ENCODE measurements around the gene DDC. TPM values are rescaled to one million over a fixed set of nuclear protein-coding genes. Genes with fewer than 3 reads are reported as not detected.

Gene DDC
- polyA plus RNA-seq, 4 donors, result 2.3 to 78.5 (median 64.9) TPM

- no peak for DNase-seq (ENCODE audit: low read depth in 4 of 4, low spot score in 3 of 4)
Observed at GRCh38 chr7:50491943-50492342, 73.3 kb downstream of the DDC start.

- no peak for DNase-seq (ENCODE audit: low read depth in 4 of 4, low spot score in 3 of 4)
Observed at GRCh38 chr7:50491209-50491608, 74.0 kb downstream of the DDC start.

GRCh38 chr7:50488379-50488778, 76.8 kb downstream of the DDC start:
- no peak for DNase-seq (ENCODE audit: low read depth in 4 of 4, low spot score in 3 of 4)

GRCh38 chr7:50486512-50486911, 78.7 kb downstream of the DDC start:
- DNase-seq (ENCODE audit: low read depth in 4 of 4, low spot score in 3 of 4), result no peak

- DNase-seq (ENCODE audit: low read depth in 4 of 4, low spot score in 3 of 4), result no peak
Observed at GRCh38 chr7:50481867-50482266, 83.3 kb downstream of the DDC start.

GRCh38 chr7:50480797-50481196, 84.4 kb downstream of the DDC start:
- no peak for DNase-seq (ENCODE audit: low read depth in 4 of 4, low spot score in 3 of 4)

- DNase-seq (ENCODE audit: low read depth in 4 of 4, low spot score in 3 of 4), result no peak
Observed at GRCh38 chr7:50479743-50480517, 85.3 kb downstream of the DDC start.

GRCh38 chr7:50477640-50478039, 87.6 kb downstream of the DDC start:
- DNase-seq (ENCODE audit: low read depth in 4 of 4, low spot score in 3 of 4), result no peak

- no peak for DNase-seq (ENCODE audit: low read depth in 4 of 4, low spot score in 3 of 4)
Observed at GRCh38 chr7:50476953-50477625, 88.1 kb downstream of the DDC start.

GRCh38 chr7:50475340-50475739, 89.9 kb downstream of the DDC start:
- no peak for DNase-seq (ENCODE audit: low read depth in 4 of 4, low spot score in 3 of 4)

GRCh38 chr7:50474382-50475160, 90.6 kb downstream of the DDC start:
- DNase-seq (ENCODE audit: low read depth in 4 of 4, low spot score in 3 of 4), result no peak

- DNase-seq (ENCODE audit: low read depth in 4 of 4, low spot score in 3 of 4), result no peak
Observed at GRCh38 chr7:50473531-50473930, 91.7 kb downstream of the DDC start.

GRCh38 chr7:50472427-50472826, 92.8 kb downstream of the DDC start:
- DNase-seq (ENCODE audit: low read depth in 4 of 4, low spot score in 3 of 4), result no peak

GRCh38 chr7:50471970-50472369, 93.2 kb downstream of the DDC start:
- DNase-seq (ENCODE audit: low read depth in 4 of 4, low spot score in 3 of 4), result no peak

GRCh38 chr7:50470250-50471163, 94.7 kb downstream of the DDC start:
- no peak for DNase-seq (ENCODE audit: low read depth in 4 of 4, low spot score in 3 of 4)

GRCh38 chr7:50469181-50469580, 96.0 kb downstream of the DDC start:
- DNase-seq (ENCODE audit: low read depth in 4 of 4, low spot score in 3 of 4), result no peak

- peak in 1 of 4 donors; percentile 44 for DNase-seq (ENCODE audit: low read depth in 4 of 4, low spot score in 3 of 4)
Observed at GRCh38 chr7:50467817-50468610, 97.2 kb downstream of the DDC start.

- DNase-seq (ENCODE audit: low read depth in 4 of 4, low spot score in 3 of 4), result no peak
Observed at GRCh38 chr7:50466815-50467585, 98.2 kb downstream of the DDC start.

GRCh38 chr7:50463035-50463434, 102.2 kb downstream of the DDC start:
- no peak for DNase-seq (ENCODE audit: low read depth in 4 of 4, low spot score in 3 of 4)
